ENCODE results near the gene KIF2C. TPM values are rescaled to one million over a fixed set of nuclear protein-coding genes. Genes with fewer than 3 reads are reported as not detected.
"Not testable (repeated sequence)": the region's sequence is repeated elsewhere in the genome, so short reads cannot be mapped to it uniquely, and the experiment has no call there.

The KIF2C gene
- polyA plus RNA-seq, 2 of the 4 experiments (the other 2 are of a cell fraction), result 26.9 to 40.5 TPM

DNA sequence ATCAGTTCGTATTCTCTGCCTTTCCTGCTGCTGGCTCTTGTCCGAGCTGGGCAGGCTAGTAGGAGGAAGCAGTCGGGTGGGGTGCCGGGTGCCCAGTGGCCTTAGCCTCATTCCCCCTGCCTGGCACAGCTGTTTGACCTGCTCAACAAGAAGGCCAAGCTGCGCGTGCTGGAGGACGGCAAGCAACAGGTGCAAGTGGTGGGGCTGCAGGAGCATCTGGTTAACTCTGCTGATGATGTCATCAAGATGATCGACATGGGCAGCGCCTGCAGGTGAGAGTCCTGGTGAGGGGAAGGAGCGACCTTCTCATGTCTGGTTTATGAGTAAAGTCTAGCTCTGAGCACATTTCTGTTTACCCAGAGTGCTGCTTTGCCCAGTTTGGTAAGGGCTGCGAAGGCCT, 19.4 kb downstream of the KIF2C start (continued):
- no peak for TF ChIP-seq RCOR1 (IDR thresholded peaks at IDR 0.05; ENCODE audit: low read depth, low read length)

DNA sequence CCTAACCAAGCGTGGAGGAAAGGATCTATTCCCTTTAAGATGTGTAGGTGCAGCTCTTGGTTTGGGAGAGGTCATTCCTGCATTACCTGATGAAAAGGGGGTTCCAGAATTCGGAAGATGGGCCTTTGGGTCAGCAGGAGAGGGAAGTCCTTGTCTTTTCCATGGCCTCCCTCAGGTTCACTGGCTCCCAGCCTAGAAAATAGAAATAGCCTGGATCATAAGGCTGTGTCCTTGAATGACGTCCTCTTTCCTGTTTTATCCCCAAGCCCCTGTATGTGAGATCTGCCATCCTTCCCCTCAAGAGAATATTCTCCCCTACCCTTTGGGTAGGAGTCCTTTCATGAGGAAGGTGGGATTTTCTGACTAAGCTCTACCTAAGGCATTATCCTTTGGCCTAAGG, 21.2 kb downstream of the KIF2C start:
- ATAC-seq, result no peak
- FAIRE-seq, result no peak
- ChIA-PET POLR2A (no interaction called here), CTCF (interaction anchor here (1.0 to 1.7 kb wide), 5 partner anchors 12 to 31 kb away, joined by 3 to 6 read pairs (median 4); partner anchors contain the start of gene RNU5D-1)
- TF ChIP-seq RFX5 (IDR thresholded peaks at IDR 0.05) (no peak), ZC3H11A (IDR thresholded peaks at IDR 0.05) (no peak), ZNF302 (CRISPR knock-in tag; IDR thresholded peaks at IDR 0.05) (no peak), RARB (CRISPR knock-in tag; IDR thresholded peaks at IDR 0.05) (no peak), GATA3 (IDR thresholded peaks at IDR 0.05; ENCODE audit: borderline replicate concordance) (no peak)
- TF ChIP-seq, protein P1, sequence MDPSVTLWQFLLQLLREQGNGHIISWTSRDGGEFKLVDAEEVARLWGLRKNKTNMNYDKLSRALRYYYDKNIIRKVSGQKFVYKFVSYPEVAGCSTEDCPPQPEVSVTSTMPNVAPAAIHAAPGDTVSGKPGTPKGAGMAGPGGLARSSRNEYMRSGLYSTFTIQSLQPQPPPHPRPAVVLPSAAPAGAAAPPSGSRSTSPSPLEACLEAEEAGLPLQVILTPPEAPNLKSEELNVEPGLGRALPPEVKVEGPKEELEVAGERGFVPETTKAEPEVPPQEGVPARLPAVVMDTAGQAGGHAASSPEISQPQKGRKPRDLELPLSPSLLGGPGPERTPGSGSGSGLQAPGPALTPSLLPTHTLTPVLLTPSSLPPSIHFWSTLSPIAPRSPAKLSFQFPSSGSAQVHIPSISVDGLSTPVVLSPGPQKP (IDR thresholded peaks at IDR 0.05; ENCODE audit: low read depth, low read length), result no peak
- no peak overlapping the region for H3K4me3 ChIP-seq
- no peak for DNase-seq (ENCODE audit: low read depth in 1 of 2, low spot score in 1 of 2)
- 86% methylated on average over 3 of the region's 3 CpGs for WGBS (ENCODE audit: missing lambda C conversion rate)
- H3K4me1 ChIP-seq, result no peaks in the 10 kb centered on the region
- no peaks in the 10 kb centered on the region for H3K9me3 ChIP-seq
- no peak overlapping the region for H3K4me2 ChIP-seq
- no peak overlapping the region for H3K27ac ChIP-seq

DNA sequence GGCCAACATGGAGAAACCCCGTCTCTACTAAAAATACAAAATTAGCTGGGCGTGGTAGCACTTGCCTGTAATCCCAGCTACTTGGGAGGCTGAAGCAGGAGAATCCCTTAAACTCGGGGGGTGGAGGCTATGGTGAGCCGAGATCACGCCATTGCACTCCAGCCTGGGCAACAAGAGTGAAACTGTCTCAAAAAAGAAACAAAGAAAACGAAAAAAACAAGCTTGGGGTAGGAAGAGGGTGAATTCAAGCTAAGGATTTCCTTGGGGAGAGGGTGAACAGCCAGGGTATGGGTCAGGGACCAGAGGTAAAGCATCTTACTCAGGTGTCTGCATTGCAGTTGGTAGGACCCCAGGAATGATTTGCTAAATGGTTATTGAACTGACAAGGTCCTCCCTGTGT, 26.8 kb downstream of the KIF2C start:
- not testable (repeated sequence) for ATAC-seq; FAIRE-seq; H3K4me3 ChIP-seq; H3K4me2 ChIP-seq; H3K27ac ChIP-seq; H3K4me1 ChIP-seq; H3K9me3 ChIP-seq; DNase-seq (ENCODE audit: low read depth in 1 of 2, low spot score in 1 of 2)
- WGBS (ENCODE audit: missing lambda C conversion rate), result 84% methylated on average over 5 of the region's 6 CpGs
- POLR2A ChIA-PET, result interaction anchor here (3.2 kb wide), 1 partner anchor 9 kb away, joined by 15 read pairs; the partner anchor contains the start of gene RPS8
- CTCF ChIA-PET, result interaction anchor here (1.1 to 1.6 kb wide), 2 partner anchors 11 to 114 kb away, joined by 3 to 4 read pairs; no protein-coding TSS in a partner anchor

DNA sequence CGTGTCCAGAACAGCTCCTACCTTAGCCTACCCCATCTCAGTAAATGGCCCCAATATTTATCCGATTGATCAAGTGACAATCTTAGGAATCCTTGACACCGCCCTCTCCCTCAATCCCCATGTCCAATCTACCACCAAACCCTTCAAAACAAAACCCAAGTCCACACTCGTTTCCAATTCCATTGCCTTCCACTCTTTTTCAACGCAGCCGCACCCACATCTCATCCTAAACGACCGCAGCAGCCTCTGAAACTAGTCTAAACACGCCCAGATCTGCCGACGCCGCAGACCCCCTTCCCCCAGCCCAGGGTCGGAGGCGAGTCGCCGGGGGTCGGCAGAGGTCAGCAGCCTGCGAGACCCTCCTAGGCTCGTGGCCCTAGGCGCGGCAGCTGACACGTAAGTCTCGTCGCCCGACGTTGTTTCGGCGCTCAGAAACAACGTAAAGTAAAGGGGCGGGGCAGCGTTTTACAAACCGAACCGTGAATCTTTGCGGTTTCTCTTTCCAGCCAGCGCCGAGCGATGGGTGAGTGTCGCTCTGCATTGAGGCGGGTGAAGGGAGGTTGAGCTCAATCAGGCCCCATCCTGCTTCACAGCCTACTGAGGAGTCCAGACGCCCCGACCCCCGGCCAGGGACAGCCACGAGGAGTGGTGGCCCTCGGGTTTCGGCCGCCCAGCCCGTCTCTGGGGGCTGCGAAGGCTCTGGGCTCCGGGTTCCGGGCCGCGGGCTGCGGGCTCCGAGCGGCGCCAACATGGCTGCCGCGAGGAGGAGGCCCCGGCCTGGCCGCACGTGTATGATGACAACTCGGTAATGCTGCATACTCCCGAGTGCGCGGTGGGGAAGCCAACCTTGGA, 35.7 kb downstream of the KIF2C start, which contains the start of gene RPS8:
TSS of gene RPS8 (plus strand) at position 463 of the 852 bp plus-strand sequence. CDS start at position 520, 57 bp downstream.
- peak; percentile 83 to 92 for ATAC-seq
- no peak for FAIRE-seq
- TF ChIP-seq JUN (IDR thresholded peaks at IDR 0.05) (peak; percentile 96), KDM5A (IDR thresholded peaks at IDR 0.05) (peak; percentile 50; the same call in 1 of the 2 replicates), POLR2A (IDR thresholded peaks at IDR 0.05; ENCODE audit: low read length) (peak; percentile 97), HOXB13 (CRISPR knock-in tag; IDR thresholded peaks at IDR 0.05; ENCODE audit: low read depth) (no peak), HOXB5 (CRISPR knock-in tag; IDR thresholded peaks at IDR 0.05) (peak; percentile 53; the same call in 1 of the 2 replicates), ZSCAN20 (CRISPR knock-in tag; IDR thresholded peaks at IDR 0.05) (no peak), MYC (IDR thresholded peaks at IDR 0.05; ENCODE audit: borderline replicate concordance, low read length) (peak; percentile 93), NPAS2 (CRISPR knock-in tag; IDR thresholded peaks at IDR 0.05; ENCODE audit: borderline replicate concordance) (no peak; the same call in 1 of the 2 replicates), GATA3 (IDR thresholded peaks at IDR 0.05; ENCODE audit: borderline replicate concordance) (no peak), PHF8 (IDR thresholded peaks at IDR 0.05; ENCODE audit: borderline replicate concordance, low read depth) (peak; percentile 73)
- TF ChIP-seq, protein P2, sequence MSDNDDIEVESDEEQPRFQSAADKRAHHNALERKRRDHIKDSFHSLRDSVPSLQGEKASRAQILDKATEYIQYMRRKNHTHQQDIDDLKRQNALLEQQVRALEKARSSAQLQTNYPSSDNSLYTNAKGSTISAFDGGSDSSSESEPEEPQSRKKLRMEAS (IDR thresholded peaks at IDR 0.05), result peak; percentile 87
- TF ChIP-seq, protein P3, sequence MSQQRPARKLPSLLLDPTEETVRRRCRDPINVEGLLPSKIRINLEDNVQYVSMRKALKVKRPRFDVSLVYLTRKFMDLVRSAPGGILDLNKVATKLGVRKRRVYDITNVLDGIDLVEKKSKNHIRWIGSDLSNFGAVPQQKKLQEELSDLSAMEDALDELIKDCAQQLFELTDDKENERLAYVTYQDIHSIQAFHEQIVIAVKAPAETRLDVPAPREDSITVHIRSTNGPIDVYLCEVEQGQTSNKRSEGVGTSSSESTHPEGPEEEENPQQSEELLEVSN (IDR thresholded peaks at IDR 0.05; ENCODE audit: borderline replicate concordance, low read depth), result peak; percentile 41; the same call in 1 of the 2 replicates
- TF ChIP-seq, protein P4, sequence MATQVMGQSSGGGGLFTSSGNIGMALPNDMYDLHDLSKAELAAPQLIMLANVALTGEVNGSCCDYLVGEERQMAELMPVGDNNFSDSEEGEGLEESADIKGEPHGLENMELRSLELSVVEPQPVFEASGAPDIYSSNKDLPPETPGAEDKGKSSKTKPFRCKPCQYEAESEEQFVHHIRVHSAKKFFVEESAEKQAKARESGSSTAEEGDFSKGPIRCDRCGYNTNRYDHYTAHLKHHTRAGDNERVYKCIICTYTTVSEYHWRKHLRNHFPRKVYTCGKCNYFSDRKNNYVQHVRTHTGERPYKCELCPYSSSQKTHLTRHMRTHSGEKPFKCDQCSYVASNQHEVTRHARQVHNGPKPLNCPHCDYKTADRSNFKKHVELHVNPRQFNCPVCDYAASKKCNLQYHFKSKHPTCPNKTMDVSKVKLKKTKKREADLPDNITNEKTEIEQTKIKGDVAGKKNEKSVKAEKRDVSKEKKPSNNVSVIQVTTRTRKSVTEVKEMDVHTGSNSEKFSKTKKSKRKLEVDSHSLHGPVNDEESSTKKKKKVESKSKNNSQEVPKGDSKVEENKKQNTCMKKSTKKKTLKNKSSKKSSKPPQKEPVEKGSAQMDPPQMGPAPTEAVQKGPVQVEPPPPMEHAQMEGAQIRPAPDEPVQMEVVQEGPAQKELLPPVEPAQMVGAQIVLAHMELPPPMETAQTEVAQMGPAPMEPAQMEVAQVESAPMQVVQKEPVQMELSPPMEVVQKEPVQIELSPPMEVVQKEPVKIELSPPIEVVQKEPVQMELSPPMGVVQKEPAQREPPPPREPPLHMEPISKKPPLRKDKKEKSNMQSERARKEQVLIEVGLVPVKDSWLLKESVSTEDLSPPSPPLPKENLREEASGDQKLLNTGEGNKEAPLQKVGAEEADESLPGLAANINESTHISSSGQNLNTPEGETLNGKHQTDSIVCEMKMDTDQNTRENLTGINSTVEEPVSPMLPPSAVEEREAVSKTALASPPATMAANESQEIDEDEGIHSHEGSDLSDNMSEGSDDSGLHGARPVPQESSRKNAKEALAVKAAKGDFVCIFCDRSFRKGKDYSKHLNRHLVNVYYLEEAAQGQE (IDR thresholded peaks at IDR 0.05), result peak; percentile 23; the same call in 1 of the 2 replicates
- TF ChIP-seq, protein P5, sequence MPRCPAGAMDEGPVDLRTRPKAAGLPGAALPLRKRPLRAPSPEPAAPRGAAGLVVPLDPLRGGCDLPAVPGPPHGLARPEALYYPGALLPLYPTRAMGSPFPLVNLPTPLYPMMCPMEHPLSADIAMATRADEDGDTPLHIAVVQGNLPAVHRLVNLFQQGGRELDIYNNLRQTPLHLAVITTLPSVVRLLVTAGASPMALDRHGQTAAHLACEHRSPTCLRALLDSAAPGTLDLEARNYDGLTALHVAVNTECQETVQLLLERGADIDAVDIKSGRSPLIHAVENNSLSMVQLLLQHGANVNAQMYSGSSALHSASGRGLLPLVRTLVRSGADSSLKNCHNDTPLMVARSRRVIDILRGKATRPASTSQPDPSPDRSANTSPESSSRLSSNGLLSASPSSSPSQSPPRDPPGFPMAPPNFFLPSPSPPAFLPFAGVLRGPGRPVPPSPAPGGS (IDR thresholded peaks at IDR 0.05), result peak; percentile 95
- CTCF ChIA-PET, result interaction anchor here (0.7 to 1.6 kb wide), 8 partner anchors 8 to 61 kb away, joined by 3 to 10 read pairs (median 4); partner anchors contain the start of gene RNU5D-1
- POLR2A ChIA-PET, result interaction anchor here (0.5 to 2.5 kb wide), 23 partner anchors 9 to 972 kb away, joined by 3 to 17 read pairs (median 6); partner anchors contain the start of genes BEST4, BTBD19, DYNLT4 and HECTD3
- peak within 1 kb of the TSS; percentile 96 for H3K4me3 ChIP-seq
- H3K9me3 ChIP-seq, result no peaks in the 10 kb centered on the region
- peak; percentile 65 to 93 for DNase-seq (ENCODE audit: low read depth in 1 of 2, low spot score in 1 of 2)
- H3K4me1 ChIP-seq, result peaks cover 22% of the 10 kb centered on the region
- 3% methylated on average over 25 of the region's 65 CpGs for WGBS (ENCODE audit: missing lambda C conversion rate)
- peak within 1 kb of the TSS; percentile 98 to 99 for H3K27ac ChIP-seq
- H3K4me2 ChIP-seq, result peak within 1 kb of the TSS; percentile 91
